K562 (cell line): ENCODE data around the gene LCLAT1. TPM values are rescaled to one million over a fixed set of nuclear protein-coding genes. Genes with fewer than 3 reads are reported as not detected.

Source experiments
- AFF1 ChIP-seq, 2 experiments: fragments of 450-650 bp; IDR thresholded peaks; 2 replicates each; pipeline ENCODE4 v1.6.1; 2018; ENCODE audit warnings: mild to moderate bottlenecking in 2 of 2, low read depth in 1 of 2; ENCODE audit not compliant: partially characterized antibody in 2 of 2
- HBP1 ChIP-seq: fragments of 450-650 bp; formaldehyde crosslinking; IDR thresholded peaks from 2 replicates; pipeline ENCODE4 v1.4.0; 2022; ENCODE audit warnings: missing genetic modification characterization
- NFRKB ChIP-seq: fragments of 450-650 bp; IDR thresholded peaks from 2 replicates; pipeline ENCODE4 v1.6.1; 2016; ENCODE audit warnings: low read depth
- NFYB ChIP-seq: IDR thresholded peaks from 2 replicates; pipeline ENCODE4 v1.6.1; 2011; ENCODE audit warnings: mild to moderate bottlenecking, moderate library complexity; ENCODE audit not compliant: insufficient read length; ENCODE audit errors: extremely low read depth
- NKRF ChIP-seq: fragments of 450-650 bp; IDR thresholded peaks from 2 replicates; pipeline ENCODE4 v1.6.1; 2016; ENCODE audit warnings: borderline replicate concordance
- ZC3H4 ChIP-seq: sonication (generic); formaldehyde crosslinking; IDR thresholded peaks from 2 replicates; pipeline ENCODE4 v1.9.0; 2021; ENCODE audit warnings: missing genetic modification reagents, borderline replicate concordance
- ZFX ChIP-seq: sonication (generic); formaldehyde crosslinking; IDR thresholded peaks from 2 replicates; pipeline ENCODE4 v1.8.0; 2022; ENCODE audit warnings: mild to moderate bottlenecking, missing genetic modification reagents, moderate library complexity
- ZNF512 ChIP-seq: IDR thresholded peaks from 2 replicates; pipeline ENCODE4 v1.6.1; 2016; ENCODE audit warnings: missing genetic modification characterization, missing compliant biosample characterization
- ZSCAN29 ChIP-seq: fragments of 450-650 bp; IDR thresholded peaks from 2 replicates; pipeline ENCODE4 v1.6.1; 2017
- polyA plus RNA-seq, 8 experiments: library from polyadenylated mRNA; depleted of rRNA in 4 of 8; stranded (reverse) in 5 of 8; unstranded in 3 of 8; fragments of >200 nt; fragmentation: Nextera tagmentation in 2 of 8; fragmentation: Illumina TruSeq in 1 of 8; extraction: Ambion mirVana in 2 of 8; extraction: Trizol in 1 of 8; gene quantifications; 2 replicates each; pipeline versions ENCODE4 v1.2.1 to v1.2.3, GENCODE V29; 2011 to 2014; ENCODE audit warnings: inconsistent platforms in 1 of 8, missing spikeins in 1 of 8
- total RNA-seq, 7 experiments: library from RNA; depleted of rRNA in 6 of 7; stranded (reverse); fragments of >200 nt in 6 of 7; fragmentation: Illumina TruSeq in 2 of 7; extraction: Trizol in 2 of 7; gene quantifications; 2 replicates each; pipeline versions ENCODE4 v1.2.1 to v1.2.3, GENCODE V29; 2011 to 2021; ENCODE audit warnings: low replicate concordance in 1 of 7

Gene LCLAT1
- total and polyA plus RNA-seq, 9 of the 15 experiments (the other 6 are each of a cell fraction or from before 2014, with no cell fraction given) = 8.9 to 63.3 (median 25.4) TPM

DNA sequence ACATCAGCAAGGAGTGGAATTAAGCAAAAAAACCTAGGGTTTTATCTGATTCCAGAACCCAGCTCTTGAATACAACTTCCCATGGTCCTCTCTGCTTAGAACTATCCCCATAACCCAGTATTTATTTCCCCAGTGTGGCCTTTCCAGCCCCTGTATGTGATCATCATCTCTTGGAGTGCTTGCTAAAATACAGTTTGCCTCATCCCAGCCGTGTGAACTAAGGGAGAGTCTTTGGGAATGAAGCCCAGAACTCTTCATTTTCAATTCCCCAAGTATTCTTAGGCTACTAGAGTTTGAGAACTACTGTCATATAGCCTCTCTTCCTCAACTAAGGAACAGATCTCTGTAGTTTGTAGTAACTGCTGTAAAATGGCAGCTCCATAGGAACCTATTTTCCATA lies 173.1 kb downstream of the LCLAT1 start (continued):
- no peak for TF ChIP-seq AFF1 (IDR thresholded peaks at IDR 0.05; ENCODE audit: low read depth in 1 of 2, partially characterized antibody in 2 of 2)
- TF ChIP-seq ZFX (CRISPR knock-in tag) = no peak
- no peak for TF ChIP-seq NKRF
- TF ChIP-seq HBP1 (CRISPR knock-in tag) = no peak
- no peak for TF ChIP-seq ZSCAN29
- no peak for TF ChIP-seq ZNF512 (tag)
- no peak for TF ChIP-seq NFYB
- no peak for TF ChIP-seq NFRKB
- no peak for TF ChIP-seq ZC3H4 (CRISPR knock-in tag)
